Gastrocnemius medialis (tissue), 4 donors: ENCODE measurements around the gene LRMDA. TPM values are rescaled to one million over a fixed set of nuclear protein-coding genes. Genes with fewer than 3 reads are reported as not detected.

Experiments
- ATAC-seq, 2 donors: fragments of 150-250 bp; one replicate each; pipeline ENCODE4 v1.9.1; 2016
- DNase-seq, 2 donors: peaks; one replicate each; pipeline ENCODE4 v3.0.0-alpha.2; 2019
- H3K27ac ChIP-seq, 4 donors: fragments of 200-600 bp; sonication (generic); 1 replicate in 1 of 4; 2 replicates in 3 of 4; pipeline ENCODE4 v1.5.1; 2016 to 2018; ENCODE audit warnings: mild to moderate bottlenecking in 2 of 4, moderate library complexity in 1 of 4
- H3K27me3 ChIP-seq, 3 donors: fragments of 200-600 bp; sonication (generic) in 2 of 3; 1 replicate in 1 of 3; 2 replicates in 2 of 3; pipeline versions ENCODE4 v1.5.1 to v1.6.0; 2016 to 2019; ENCODE audit warnings: mild to moderate bottlenecking in 1 of 3, moderate library complexity in 1 of 3
- H3K36me3 ChIP-seq, 2 donors: fragments of 200-600 bp; sonication (generic) in 1 of 2; one replicate each; pipeline ENCODE4 v1.5.1; 2017 to 2018
- H3K4me1 ChIP-seq, 2 donors: fragments of 200-600 bp; sonication (generic) in 1 of 2; one replicate each; pipeline ENCODE4 v1.5.1; 2016 to 2017; ENCODE audit warnings: mild to moderate bottlenecking in 2 of 2
- H3K4me3 ChIP-seq, 4 donors: fragments of 200-600 bp; sonication (generic) in 3 of 4; 1 replicate in 1 of 4; 2 replicates in 3 of 4; pipeline ENCODE4 v1.5.1; 2016 to 2019; ENCODE audit warnings: mild to moderate bottlenecking in 2 of 4
- H3K9me3 ChIP-seq, 3 donors: fragments of 200-600 bp; sonication (generic) in 2 of 3; 1 replicate in 1 of 3; 2 replicates in 2 of 3; pipeline ENCODE4 v1.5.1; 2016 to 2019
- POLR2A ChIP-seq, 2 donors: fragments of 450-650 bp; IDR thresholded peaks; one replicate each; pipeline ENCODE4 v1.6.1; 2017; ENCODE audit warnings: antibody characterized with exemption in 2 of 2, mild to moderate bottlenecking in 2 of 2, moderate library complexity in 2 of 2
- in situ Hi-C, 4 donors: fragments of 200-750 bp; cut with MboI; loops; one replicate each; pipeline versions ENCODE4 v1.15.0 to v1.8.0; 2017; ENCODE audit warnings: low sequenced_read_pairs in 4 of 4
- intact Hi-C: fragments of 100-400 bp; cut with DNase I; formaldehyde crosslinking; loops from one replicate; pipeline ENCODE4 v1.15.1; 2023; ENCODE audit warnings: low total_unique reads
- total RNA-seq, 4 donors: library from RNA; depleted of rRNA; stranded (reverse); fragments of >200 nt; gene quantifications; one replicate each; pipeline versions ENCODE4 v1.1.0 to v1.2.3, GENCODE V29; 2016
- TF ChIP-seq, protein P1 (sequence below), 5 experiments: fragments of 450-650 bp in 3 of 5; fragments of 200-600 bp in 2 of 5; sonication (generic) in 2 of 5; IDR thresholded peaks in 4 of 5; conservative IDR thresholded peaks in 1 of 5; 1 replicate in 4 of 5; 2 replicates in 1 of 5; pipeline ENCODE4 v1.5.1; 2016 to 2019; ENCODE audit warnings: antibody characterized with exemption in 5 of 5, mild to moderate bottlenecking in 3 of 5, moderate library complexity in 3 of 5

The LRMDA gene
- total RNA-seq, 4 donors from 2014 or later: 0.80 to 4.5 (median 1.4) TPM

DNA sequence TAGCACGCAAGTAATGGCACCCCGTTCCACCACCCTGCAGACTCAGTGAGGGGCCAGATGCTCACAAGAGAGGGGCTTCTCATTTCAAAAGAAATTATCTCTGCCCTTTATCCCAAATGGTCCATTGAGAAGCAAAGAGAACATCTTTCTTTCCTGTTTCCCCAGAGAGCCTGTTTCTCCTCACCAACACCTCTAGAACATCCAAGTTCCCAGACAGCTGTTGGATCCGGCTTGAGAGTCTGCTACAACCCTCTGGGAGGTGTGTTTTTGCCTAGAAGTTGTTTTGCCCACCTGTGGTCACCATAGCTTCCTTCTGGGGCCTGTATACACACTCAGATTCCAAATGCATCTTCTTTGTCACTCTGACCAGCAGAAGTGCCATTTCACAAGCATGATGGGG is 637.4 kb downstream of the LRMDA start:
- Histone ChIP-seq H3K9me3 (no peaks in the 10 kb centered on the region), H3K4me1 (peaks cover 3 to 22% of the 10 kb centered on the region in 2 donors), H3K4me3 (no peak overlapping the region), H3K36me3 (no peaks in the 10 kb centered on the region), H3K27me3 (no peaks in the 10 kb centered on the region), H3K27ac (no peak overlapping the region)
- DNase-seq: no peak
- ATAC-seq: no peak
- intact Hi-C loops (no loop called here), in situ Hi-C loops (no loop called here)
- TF ChIP-seq, protein P1, sequence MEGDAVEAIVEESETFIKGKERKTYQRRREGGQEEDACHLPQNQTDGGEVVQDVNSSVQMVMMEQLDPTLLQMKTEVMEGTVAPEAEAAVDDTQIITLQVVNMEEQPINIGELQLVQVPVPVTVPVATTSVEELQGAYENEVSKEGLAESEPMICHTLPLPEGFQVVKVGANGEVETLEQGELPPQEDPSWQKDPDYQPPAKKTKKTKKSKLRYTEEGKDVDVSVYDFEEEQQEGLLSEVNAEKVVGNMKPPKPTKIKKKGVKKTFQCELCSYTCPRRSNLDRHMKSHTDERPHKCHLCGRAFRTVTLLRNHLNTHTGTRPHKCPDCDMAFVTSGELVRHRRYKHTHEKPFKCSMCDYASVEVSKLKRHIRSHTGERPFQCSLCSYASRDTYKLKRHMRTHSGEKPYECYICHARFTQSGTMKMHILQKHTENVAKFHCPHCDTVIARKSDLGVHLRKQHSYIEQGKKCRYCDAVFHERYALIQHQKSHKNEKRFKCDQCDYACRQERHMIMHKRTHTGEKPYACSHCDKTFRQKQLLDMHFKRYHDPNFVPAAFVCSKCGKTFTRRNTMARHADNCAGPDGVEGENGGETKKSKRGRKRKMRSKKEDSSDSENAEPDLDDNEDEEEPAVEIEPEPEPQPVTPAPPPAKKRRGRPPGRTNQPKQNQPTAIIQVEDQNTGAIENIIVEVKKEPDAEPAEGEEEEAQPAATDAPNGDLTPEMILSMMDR (IDR thresholded peaks at IDR 0.05 in 4 of 5, conservative IDR thresholded peaks at IDR 0.05 in 1 of 5): no peak
- no peak for TF ChIP-seq POLR2A (IDR thresholded peaks at IDR 0.05)

DNA sequence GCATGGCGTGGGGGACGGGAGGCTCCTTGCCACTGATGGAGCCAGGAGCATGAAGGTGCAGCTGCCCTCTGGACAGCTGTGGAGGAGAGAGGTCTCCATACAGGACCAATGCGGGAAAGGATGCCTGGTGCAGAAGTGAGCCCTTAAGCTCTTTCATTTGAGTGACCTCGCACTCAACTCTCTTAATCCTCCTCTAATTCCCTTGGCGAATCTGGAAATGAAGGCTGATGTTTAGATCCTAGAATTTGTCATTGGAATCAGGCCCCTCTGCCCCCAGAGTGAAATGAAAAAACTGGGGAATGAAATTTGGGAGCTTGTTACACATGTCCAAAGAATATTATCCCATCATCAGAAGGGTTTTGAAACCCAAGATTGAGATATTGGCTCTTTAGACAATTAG is 639.5 kb downstream of the LRMDA start:
- in situ Hi-C loops: no loop called here
- TF ChIP-seq, protein P1 (IDR thresholded peaks at IDR 0.05 in 4 of 5, conservative IDR thresholded peaks at IDR 0.05 in 1 of 5): no peak
- no peak for TF ChIP-seq POLR2A (IDR thresholded peaks at IDR 0.05)
- H3K9me3 ChIP-seq: no peaks in the 10 kb centered on the region
- no peaks in the 10 kb centered on the region for H3K36me3 ChIP-seq
- no peaks in the 10 kb centered on the region for H3K27me3 ChIP-seq
- H3K27ac ChIP-seq: no peak overlapping the region
- intact Hi-C loops: no loop called here
- no peak overlapping the region for H3K4me3 ChIP-seq
- DNase-seq: no peak
- H3K4me1 ChIP-seq: peaks cover 3 to 28% of the 10 kb centered on the region in 2 donors
- peak in 1 of 2 donors; percentile 37 for ATAC-seq

DNA sequence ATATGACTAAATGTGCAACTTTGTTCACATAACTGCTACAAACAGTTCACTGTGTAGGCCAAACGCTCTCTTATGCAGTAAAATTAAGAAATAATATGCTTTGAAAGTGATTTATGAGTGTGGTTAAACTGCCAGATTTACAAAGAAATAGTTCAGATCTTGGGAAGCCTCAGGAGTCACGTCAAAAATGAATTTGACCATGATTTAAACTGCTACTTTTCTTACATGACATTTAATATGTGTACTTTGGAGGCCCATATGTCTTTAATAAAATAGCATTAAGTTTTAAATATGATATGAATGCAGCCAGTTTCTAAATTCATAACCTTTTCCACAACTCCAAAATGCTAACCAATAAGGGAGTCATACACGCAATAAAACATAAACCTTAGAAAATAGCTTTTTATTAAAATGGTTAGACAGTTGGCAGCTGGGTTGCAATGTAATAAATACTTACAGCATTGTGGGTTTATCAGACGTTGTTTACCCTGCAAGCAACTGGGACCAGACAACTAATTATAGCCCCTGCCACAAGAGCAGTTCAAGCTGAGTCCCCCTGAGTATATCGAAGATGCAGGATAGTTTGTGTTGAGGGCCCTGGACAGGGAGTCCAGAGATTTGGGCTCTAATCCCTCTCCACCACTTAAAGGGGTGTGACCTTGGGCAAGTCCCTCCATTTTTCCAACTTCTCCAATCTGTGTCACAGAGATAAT is 640.4 kb downstream of the LRMDA start:
- H3K36me3 ChIP-seq: no peaks in the 10 kb centered on the region
- H3K27me3 ChIP-seq: no peaks in the 10 kb centered on the region
- intact Hi-C loops (no loop called here), in situ Hi-C loops (no loop called here)
- H3K9me3 ChIP-seq: no peaks in the 10 kb centered on the region
- ATAC-seq (no peak), DNase-seq (no peak)
- H3K4me3 ChIP-seq: no peak overlapping the region
- no peak overlapping the region for H3K27ac ChIP-seq
- peaks cover 3 to 28% of the 10 kb centered on the region in 2 donors for H3K4me1 ChIP-seq
- TF ChIP-seq, protein P1 (IDR thresholded peaks at IDR 0.05 in 4 of 5, conservative IDR thresholded peaks at IDR 0.05 in 1 of 5): no peak
- no peak for TF ChIP-seq POLR2A (IDR thresholded peaks at IDR 0.05)

DNA sequence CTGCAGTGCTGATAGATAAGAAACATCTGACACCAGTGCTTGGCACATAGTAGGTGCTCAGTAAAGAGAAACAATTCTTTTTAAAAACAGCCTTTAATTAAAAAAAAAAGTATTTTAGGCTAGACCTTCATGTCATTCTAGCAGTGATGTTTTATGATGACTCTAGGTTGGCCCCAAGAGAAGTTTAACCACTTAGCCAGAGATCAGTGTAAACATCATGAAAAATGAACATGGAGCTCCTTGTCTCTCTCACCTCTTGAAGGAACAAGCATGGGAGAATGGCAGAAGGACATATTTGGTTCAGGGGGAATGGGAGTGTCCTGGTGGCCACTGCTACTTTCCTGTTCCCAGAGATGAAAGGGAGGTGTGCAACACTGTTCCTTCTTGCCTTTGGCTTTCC is 641.0 kb downstream of the LRMDA start:
- Histone ChIP-seq H3K4me1 (peaks cover 3 to 28% of the 10 kb centered on the region in 2 donors), H3K9me3 (no peaks in the 10 kb centered on the region), H3K27ac (no peak overlapping the region), H3K27me3 (no peaks in the 10 kb centered on the region), H3K4me3 (no peak overlapping the region), H3K36me3 (no peaks in the 10 kb centered on the region)
- no peak for ATAC-seq
- DNase-seq: no peak
- no peak for TF ChIP-seq POLR2A (IDR thresholded peaks at IDR 0.05)
- in situ Hi-C loops: no loop called here
- intact Hi-C loops: no loop called here

DNA sequence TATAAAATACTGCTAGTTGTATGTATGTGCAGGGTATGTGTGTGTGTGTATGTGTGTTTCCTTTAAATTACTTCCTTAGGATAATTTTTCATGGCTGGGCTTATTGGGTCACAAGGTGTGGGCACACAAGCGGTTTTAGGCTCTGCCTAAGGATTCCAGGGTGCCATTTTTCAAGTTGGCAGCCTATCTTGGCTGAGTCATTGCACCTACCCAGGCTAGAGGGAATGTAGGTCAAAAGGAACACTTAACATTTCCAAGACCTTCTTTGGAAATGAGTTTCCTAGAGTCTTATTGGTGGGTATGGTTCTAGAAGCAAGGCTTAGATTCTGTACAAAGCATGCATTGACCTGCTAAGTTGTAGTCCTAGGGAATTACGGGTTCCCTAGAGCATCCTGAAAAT is 642.1 kb downstream of the LRMDA start:
- no peaks in the 10 kb centered on the region for H3K27me3 ChIP-seq
- DNase-seq: peak in 1 of 2 donors; percentile 43
- H3K4me1 ChIP-seq: peaks cover 3 to 28% of the 10 kb centered on the region in 2 donors
- H3K27ac ChIP-seq: peak overlapping the region in 1 of 4 donors; percentile 0
- H3K9me3 ChIP-seq: no peaks in the 10 kb centered on the region
- intact Hi-C loops (no loop called here), in situ Hi-C loops (no loop called here)
- no peak overlapping the region for H3K4me3 ChIP-seq
- TF ChIP-seq POLR2A (IDR thresholded peaks at IDR 0.05): no peak
- TF ChIP-seq, protein P1 (IDR thresholded peaks at IDR 0.05 in 4 of 5, conservative IDR thresholded peaks at IDR 0.05 in 1 of 5): no peak
- H3K36me3 ChIP-seq: no peaks in the 10 kb centered on the region
- ATAC-seq: peak; percentile 83 to 96
